Type B pancreatic cell (in vitro differentiated cells): Measurements from ENCODE around the gene DNLZ. TPM values are rescaled to one million over a fixed set of nuclear protein-coding genes. Genes with fewer than 3 reads are reported as not detected.

ENCODE experiments used
- DNase-seq: peaks from one replicate; pipeline ENCODE4 v3.0.0; 2021; ENCODE audit warnings: mixed read lengths; ENCODE audit not compliant: unreplicated experiment; ENCODE audit errors: extremely low spot score
- H3K27ac Mint-ChIP-seq: 2 replicates; pipeline ENCODE4 v1.8.0; 2021; ENCODE audit warnings: mild to moderate bottlenecking, mixed read lengths
- H3K27me3 Mint-ChIP-seq: 2 replicates; pipeline ENCODE4 v1.8.0; 2021; ENCODE audit warnings: mixed read lengths
- H3K36me3 Mint-ChIP-seq: 2 replicates; pipeline ENCODE4 v1.8.0; 2021; ENCODE audit warnings: mixed read lengths
- H3K4me1 Mint-ChIP-seq: one replicate; pipeline ENCODE4 v1.8.0; 2021; ENCODE audit warnings: mixed read lengths; ENCODE audit not compliant: unreplicated experiment
- H3K4me3 Mint-ChIP-seq: 2 replicates; pipeline ENCODE4 v1.8.0; 2021; ENCODE audit warnings: mild to moderate bottlenecking, mixed read lengths
- H3K9me3 Mint-ChIP-seq: 2 replicates; pipeline ENCODE4 v1.8.0; 2021; ENCODE audit warnings: mixed read lengths
- CTCF ChIP-seq: fragments of 200-600 bp; sonication (generic); conservative IDR thresholded peaks from 2 replicates; pipeline ENCODE4 v1.5.0; 2021; ENCODE audit warnings: antibody characterized with exemption, mild to moderate bottlenecking
- total RNA-seq: library from RNA; stranded (reverse); gene quantifications from 2 replicates; pipeline ENCODE4 v1.2.1, GENCODE V29; 2021; ENCODE audit warnings: low replicate concordance

The DNLZ gene
- total RNA-seq, 1 donor from 2014 or later: 14.0 TPM

GRCh38 chr9:136397643-136398042 is 34.1 kb upstream of the DNLZ start:
- peaks cover 7% of the 10 kb centered on the region for H3K4me1 Mint-ChIP-seq
- no peak for DNase-seq
- no peaks in the 10 kb centered on the region for H3K9me3 Mint-ChIP-seq
- no peaks in the 10 kb centered on the region for H3K36me3 Mint-ChIP-seq
- H3K27me3 Mint-ChIP-seq: no peaks in the 10 kb centered on the region
- H3K27ac Mint-ChIP-seq: no peak overlapping the region
- TF ChIP-seq CTCF: no peak
- H3K4me3 Mint-ChIP-seq: no peak overlapping the region

GRCh38 chr9:136396219-136396515 is 32.6 kb upstream of the DNLZ start:
- no peak overlapping the region for H3K27ac Mint-ChIP-seq
- H3K36me3 Mint-ChIP-seq: peaks cover 4% of the 10 kb centered on the region
- no peak for TF ChIP-seq CTCF
- no peak for DNase-seq
- H3K4me3 Mint-ChIP-seq: no peak overlapping the region
- H3K4me1 Mint-ChIP-seq: peaks cover 7% of the 10 kb centered on the region
- H3K9me3 Mint-ChIP-seq: no peaks in the 10 kb centered on the region
- H3K27me3 Mint-ChIP-seq: no peaks in the 10 kb centered on the region

- Mint-ChIP-seq H3K27ac (no peak overlapping the region), H3K4me1 (peaks cover 7% of the 10 kb centered on the region), H3K36me3 (peaks cover 5% of the 10 kb centered on the region), H3K9me3 (no peaks in the 10 kb centered on the region), H3K27me3 (no peaks in the 10 kb centered on the region), H3K4me3 (no peak overlapping the region)
- DNase-seq: no peak
- TF ChIP-seq CTCF: no peak
Observed at GRCh38 chr9:136395345-136396218, 32.0 kb upstream of the DNLZ start.

GRCh38 chr9:136395020-136395340 is 31.4 kb upstream of the DNLZ start:
- no peak overlapping the region for H3K27ac Mint-ChIP-seq
- no peaks in the 10 kb centered on the region for H3K9me3 Mint-ChIP-seq
- no peak for DNase-seq
- TF ChIP-seq CTCF: no peak
- peaks cover 6% of the 10 kb centered on the region for H3K36me3 Mint-ChIP-seq
- H3K27me3 Mint-ChIP-seq: no peaks in the 10 kb centered on the region
- H3K4me1 Mint-ChIP-seq: peaks cover 7% of the 10 kb centered on the region
- H3K4me3 Mint-ChIP-seq: no peak overlapping the region

GRCh38 chr9:136394312-136395019 is 30.9 kb upstream of the DNLZ start:
- Mint-ChIP-seq H3K4me1 (peaks cover 7% of the 10 kb centered on the region), H3K27ac (no peak overlapping the region), H3K36me3 (peaks cover 9% of the 10 kb centered on the region), H3K9me3 (no peaks in the 10 kb centered on the region), H3K4me3 (no peak overlapping the region), H3K27me3 (no peaks in the 10 kb centered on the region)
- TF ChIP-seq CTCF: no peak
- DNase-seq: no peak
